CD4-positive, alpha-beta memory T cell (primary cell): ENCODE data around the gene KLHL33. TPM values are rescaled to one million over a fixed set of nuclear protein-coding genes. Genes with fewer than 3 reads are reported as not detected.

Experiments
- CTCF ChIA-PET: fragments of 350-600 bp; sonication (Branson Sonifier 250); formaldehyde crosslinking; loops from one replicate; lab custom pipeline; 2021; ENCODE audit warnings: inconsistent platforms; ENCODE audit not compliant: partially characterized antibody; lab: Charles Lee
- POLR2A ChIA-PET: fragments of 350-600 bp; sonication (Branson Sonifier 250); formaldehyde crosslinking; loops from one replicate; lab custom pipeline; 2021; ENCODE audit not compliant: partially characterized antibody; lab: Charles Lee
- DNase-seq, 5 donors: peaks; one replicate each; pipeline versions ENCODE4 v3.0.0 to v3.0.0-alpha.2; 2020 to 2022; ENCODE audit warnings: mixed read lengths in 1 of 5
- H3K27ac ChIP-seq: one replicate; pipeline ENCODE4 v1.7.0; 2013; ENCODE audit warnings: low read depth, low read length
- H3K27me3 ChIP-seq: 2 replicates; pipeline ENCODE4 v1.7.0; 2013; ENCODE audit warnings: mild to moderate bottlenecking, low read length, moderate library complexity; ENCODE audit not compliant: insufficient read depth
- H3K36me3 ChIP-seq: 2 replicates; pipeline ENCODE4 v1.7.0; 2013; ENCODE audit warnings: mild to moderate bottlenecking, low read length, moderate library complexity; ENCODE audit not compliant: insufficient read depth
- H3K4me1 ChIP-seq: 2 replicates; pipeline ENCODE4 v1.7.0; 2013; ENCODE audit warnings: mild to moderate bottlenecking, low read length, moderate library complexity; ENCODE audit not compliant: insufficient read depth
- H3K4me3 ChIP-seq, 2 donors: one replicate each; pipeline ENCODE4 v1.7.0; 2013; ENCODE audit warnings: low read length in 2 of 2, mild to moderate bottlenecking in 1 of 2
- H3K9me3 ChIP-seq, 2 donors: one replicate each; pipeline ENCODE4 v1.7.0; 2013; ENCODE audit warnings: low read length in 2 of 2, control low read depth in 1 of 2; ENCODE audit not compliant: control insufficient read depth in 1 of 2
- H3K27ac Mint-ChIP-seq, 7 donors: one replicate each; pipeline ENCODE4 v1.8.0; 2020 to 2021; ENCODE audit warnings: mixed read lengths in 7 of 7, mild to moderate bottlenecking in 6 of 7, inconsistent platforms in 3 of 7, moderate library complexity in 3 of 7
- H3K27me3 Mint-ChIP-seq, 2 donors: one replicate each; pipeline ENCODE4 v1.8.0; 2020 to 2021; ENCODE audit warnings: mixed read lengths in 2 of 2
- H3K36me3 Mint-ChIP-seq, 2 donors: one replicate each; pipeline ENCODE4 v1.8.0; 2020 to 2021; ENCODE audit warnings: mixed read lengths in 2 of 2, inconsistent platforms in 1 of 2, mild to moderate bottlenecking in 1 of 2
- H3K4me1 Mint-ChIP-seq, 4 donors: one replicate each; pipeline ENCODE4 v1.8.0; 2020 to 2021; ENCODE audit warnings: mixed read lengths in 4 of 4, mild to moderate bottlenecking in 1 of 4
- H3K4me3 Mint-ChIP-seq, 8 donors: one replicate each; pipeline ENCODE4 v1.8.0; 2020 to 2021; ENCODE audit warnings: mixed read lengths in 8 of 8, mild to moderate bottlenecking in 7 of 8, moderate library complexity in 6 of 8, inconsistent platforms in 3 of 8
- H3K9me3 Mint-ChIP-seq, 8 donors: one replicate each; pipeline ENCODE4 v1.8.0; 2020 to 2021; ENCODE audit warnings: mixed read lengths in 8 of 8, mild to moderate bottlenecking in 5 of 8, inconsistent platforms in 3 of 8, moderate library complexity in 1 of 8
- intact Hi-C: fragments of 100-400 bp; cut with micrococcal nuclease; formaldehyde crosslinking; loops from one replicate; pipeline ENCODE4 v1.15.1; 2023
- polyA plus RNA-seq, 2 donors: library from polyadenylated mRNA; unstranded; fragments of 300-500 nt; fragmentation: Illumina TruSeq; gene quantifications; one replicate each; pipeline ENCODE4 v1.2.3, GENCODE V29; 2021
- total RNA-seq, 2 experiments: library from RNA; stranded (reverse); gene quantifications; one replicate each; pipeline ENCODE4 v1.2.3, GENCODE V29; 2021

The KLHL33 gene
- total and polyA plus RNA-seq, 4 experiments from 2014 or later, result 0.14 to 0.15 TPM; not detected in 2

GRCh38 chr14:20417250-20418186 is 18.4 kb downstream of the KLHL33 start:
- Mint-ChIP-seq H3K9me3 (no peaks in the 10 kb centered on the region), H3K27me3 (no peaks in the 10 kb centered on the region), H3K27ac (peak overlapping the region in 1 of 7 donors; percentile 13), H3K4me3 (no peak overlapping the region), H3K4me1 (peaks cover 10 to 25% (median 18%) of the 10 kb centered on the region in 4 donors), H3K36me3 (peaks cover 0 to 3% of the 10 kb centered on the region in 2 donors)
- CTCF ChIA-PET, result interaction anchor here (0.7 to 2.5 kb wide), 9 partner anchors 12 to 196 kb away, joined by 3 to 10 read pairs (median 3); no protein-coding TSS in a partner anchor
- peaks cover 19% of the 10 kb centered on the region for H3K4me1 ChIP-seq
- no peak for DNase-seq
- H3K9me3 ChIP-seq, result no peaks in the 10 kb centered on the region
- no peaks in the 10 kb centered on the region for H3K27me3 ChIP-seq
- no peak overlapping the region for H3K4me3 ChIP-seq
- intact Hi-C loops, result no loop called here
- POLR2A ChIA-PET, result no interaction called here
- no peaks in the 10 kb centered on the region for H3K36me3 ChIP-seq
- H3K27ac ChIP-seq, result no peak overlapping the region

DNA sequence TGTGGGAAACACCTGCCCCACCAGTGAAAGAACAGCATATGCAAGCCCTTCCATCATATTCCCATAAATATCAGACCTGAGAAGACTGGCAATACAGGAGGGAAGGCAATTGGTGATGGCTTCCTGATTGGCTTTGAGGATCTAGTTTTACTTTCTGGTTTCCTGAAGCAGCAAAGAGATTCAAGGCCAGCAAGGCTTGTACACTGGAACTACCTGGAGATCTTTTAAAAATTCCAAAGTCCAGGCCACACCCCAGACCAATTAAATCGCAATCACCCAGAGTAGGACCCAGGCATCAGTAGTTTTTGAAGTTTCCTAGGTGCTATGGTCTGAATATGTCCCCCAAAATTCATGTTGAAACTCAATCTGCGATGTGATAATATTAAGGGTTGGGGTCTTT is 19.7 kb downstream of the KLHL33 start:
- H3K4me3 Mint-ChIP-seq, result no peak overlapping the region
- Histone ChIP-seq H3K4me3 (no peak overlapping the region), H3K4me1 (peaks cover 31% of the 10 kb centered on the region), H3K36me3 (no peaks in the 10 kb centered on the region), H3K27me3 (no peaks in the 10 kb centered on the region), H3K27ac (no peak overlapping the region), H3K9me3 (no peaks in the 10 kb centered on the region)
- H3K4me1 Mint-ChIP-seq, result peaks cover 19 to 35% (median 27%) of the 10 kb centered on the region in 4 donors
- H3K27ac Mint-ChIP-seq, result peak overlapping the region in 3 of 7 donors; percentile 19 to 68 (median 43)
- intact Hi-C loops, result no loop called here
- ChIA-PET CTCF (interaction anchor here (0.7 to 3.9 kb wide), 40 partner anchors 8 to 247 kb away, joined by 3 to 68 read pairs (median 7); partner anchors contain the start of genes APEX1, OSGEP, PARP2 and PIP4P1), POLR2A (interaction anchor here (0.8 to 4.4 kb wide), 6 partner anchors 9 to 194 kb away, joined by 3 to 33 read pairs (median 5); partner anchors contain the start of genes APEX1, OSGEP and PIP4P1)
- H3K36me3 Mint-ChIP-seq, result peaks cover 0 to 8% of the 10 kb centered on the region in 2 donors
- H3K9me3 Mint-ChIP-seq, result no peaks in the 10 kb centered on the region
- no peaks in the 10 kb centered on the region for H3K27me3 Mint-ChIP-seq
- no peak for DNase-seq

- CTCF ChIA-PET, result interaction anchor here (0.7 to 3.9 kb wide), 44 partner anchors 8 to 365 kb away, joined by 3 to 68 read pairs (median 6); partner anchors contain the start of genes APEX1, OSGEP, PARP2 and PIP4P1
- Mint-ChIP-seq H3K4me3 (peak overlapping the region in 3 of 8 donors; percentile 14 to 63 (median 26)), H3K27ac (peak overlapping the region in 5 of 7 donors; percentile 11 to 68 (median 19)), H3K27me3 (no peaks in the 10 kb centered on the region), H3K4me1 (peaks cover 22 to 39% (median 30%) of the 10 kb centered on the region in 4 donors), H3K36me3 (peaks cover 0 to 8% of the 10 kb centered on the region in 2 donors), H3K9me3 (no peaks in the 10 kb centered on the region)
- no peak overlapping the region for H3K27ac ChIP-seq
- H3K27me3 ChIP-seq, result no peaks in the 10 kb centered on the region
- POLR2A ChIA-PET, result interaction anchor here (0.8 to 4.4 kb wide), 10 partner anchors 9 to 265 kb away, joined by 3 to 34 read pairs (median 5); partner anchors contain the start of genes APEX1, OSGEP, PARP2 and PIP4P1
- H3K4me1 ChIP-seq, result peaks cover 36% of the 10 kb centered on the region
- no peaks in the 10 kb centered on the region for H3K36me3 ChIP-seq
- intact Hi-C loops, result loop anchor here (1.0 to 2.0 kb wide), 3 partner anchors 88 to 194 kb away; no protein-coding TSS in a partner anchor
- H3K4me3 ChIP-seq, result no peak overlapping the region
- peak; percentile 50 to 59 (median 56) for DNase-seq
- no peaks in the 10 kb centered on the region for H3K9me3 ChIP-seq
These were observed 20.2 kb downstream of the KLHL33 start for GRCh38 chr14:20415782-20416206.

DNA sequence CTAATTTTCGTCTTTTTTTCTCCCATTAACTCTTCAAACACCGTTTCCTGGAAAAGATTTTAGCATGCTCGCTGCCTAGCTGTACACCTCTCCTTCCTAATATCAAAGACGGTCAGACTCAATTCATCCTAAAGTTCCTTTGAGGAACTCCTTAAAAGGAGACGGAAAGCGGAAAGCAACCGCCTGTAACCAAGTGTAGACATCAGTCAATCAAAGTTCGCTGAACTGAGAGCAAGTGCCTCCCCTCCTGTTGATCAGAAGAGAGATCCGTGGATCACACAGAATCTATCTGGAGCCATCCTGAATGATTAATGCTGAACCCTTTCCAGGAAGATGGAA is 22.3 kb downstream of the KLHL33 start:
- H3K27me3 Mint-ChIP-seq, result no peaks in the 10 kb centered on the region
- H3K4me3 Mint-ChIP-seq, result peak overlapping the region; percentile 92 to 100 (median 99)
- POLR2A ChIA-PET, result interaction anchor here (0.7 to 4.4 kb wide), 18 partner anchors 8 to 270 kb away, joined by 3 to 34 read pairs (median 4); partner anchors contain the start of genes APEX1, CCNB1IP1, OSGEP and PARP2

DNA sequence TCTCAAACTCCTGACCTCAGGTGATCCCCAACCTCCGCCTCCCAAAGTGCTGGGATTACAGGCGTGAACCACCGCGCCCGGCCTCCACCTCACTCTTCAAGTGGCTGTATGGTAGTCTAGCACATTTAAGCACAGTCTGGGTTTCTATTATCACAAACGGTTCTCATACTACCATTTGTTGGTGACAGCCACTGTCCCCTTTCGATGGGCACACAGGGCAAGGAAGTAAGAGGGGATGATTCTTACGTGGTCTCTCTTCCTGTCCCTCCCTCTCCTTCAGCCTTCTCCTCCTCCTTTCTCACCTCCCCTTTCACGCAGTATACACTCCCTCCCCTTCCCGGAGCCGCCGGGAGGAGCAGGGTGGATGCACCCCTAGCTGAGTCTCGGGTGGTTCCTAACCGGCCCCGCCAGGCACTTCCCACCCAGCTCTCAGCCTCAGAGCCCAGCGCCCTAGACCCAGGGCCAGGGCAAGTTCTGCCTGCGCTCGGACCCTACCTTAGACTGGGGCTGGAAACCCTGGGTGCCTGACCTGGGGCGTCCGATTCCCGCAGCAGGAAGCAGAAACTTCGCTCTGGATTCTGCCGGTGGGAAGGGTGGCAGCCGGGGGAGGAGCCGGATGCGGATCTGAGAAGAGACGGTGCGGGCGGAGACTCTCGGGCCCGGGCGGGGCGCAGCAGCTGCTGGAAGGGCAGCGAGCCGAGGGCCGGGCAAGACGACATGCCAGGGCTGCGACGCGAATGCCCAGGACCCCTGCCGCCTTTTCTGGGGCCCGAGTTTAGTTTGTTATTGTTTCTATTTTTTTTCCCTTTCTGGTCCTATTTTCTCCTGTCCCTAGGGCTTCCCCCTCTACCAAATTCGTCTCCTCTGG is 22.9 kb downstream of the KLHL33 start, which contains the start of gene TEP1:
TSS of gene TEP1 (minus strand) at position 626 of the 868 bp plus-strand sequence. CDS start 5,062 bp downstream, outside the sequence.
- peak; percentile 56 to 75 (median 65) for DNase-seq
- Mint-ChIP-seq H3K4me1 (peaks cover 32 to 53% (median 42%) of the 10 kb centered on the region in 4 donors), H3K36me3 (peaks cover 2 to 16% of the 10 kb centered on the region in 2 donors), H3K4me3 (peak within 1 kb of the TSS; percentile 92 to 100 (median 99)), H3K27me3 (no peaks in the 10 kb centered on the region), H3K27ac (peak within 1 kb of the TSS; percentile 91 to 99 (median 96)), H3K9me3 (no peaks in the 10 kb centered on the region)
- Histone ChIP-seq H3K9me3 (no peaks in the 10 kb centered on the region), H3K27me3 (no peaks in the 10 kb centered on the region), H3K27ac (peak within 1 kb of the TSS; percentile 85), H3K36me3 (peaks cover 3% of the 10 kb centered on the region), H3K4me1 (peaks cover 38% of the 10 kb centered on the region), H3K4me3 (peak within 1 kb of the TSS; percentile 73 to 79)
- intact Hi-C loops, result loop anchor here (1.0 kb wide), 3 partner anchors 42 to 269 kb away; partner anchors contain the start of genes APEX1 and PARP2
- ChIA-PET CTCF (interaction anchor here (0.6 to 3.9 kb wide), 15 partner anchors 9 to 277 kb away, joined by 3 to 68 read pairs (median 12); partner anchors contain the start of genes APEX1, PARP2 and PIP4P1), POLR2A (interaction anchor here (0.8 to 4.4 kb wide), 20 partner anchors 8 to 270 kb away, joined by 3 to 34 read pairs (median 4); partner anchors contain the start of genes APEX1, CCNB1IP1, OSGEP and PARP2)

More for the DNA sequence above, 22.3 kb downstream of the KLHL33 start:
- peaks cover 0 to 12% of the 10 kb centered on the region in 2 donors for H3K36me3 Mint-ChIP-seq
- peak in 4 of 5 donors; percentile 16 to 27 (median 26) for DNase-seq
- no peaks in the 10 kb centered on the region for H3K36me3 ChIP-seq
- H3K27ac Mint-ChIP-seq, result peak overlapping the region; percentile 91 to 99 (median 96)
- H3K9me3 ChIP-seq, result no peaks in the 10 kb centered on the region
- H3K4me1 ChIP-seq, result peaks cover 38% of the 10 kb centered on the region
- peaks cover 29 to 49% (median 39%) of the 10 kb centered on the region in 4 donors for H3K4me1 Mint-ChIP-seq
- CTCF ChIA-PET, result interaction anchor here (0.8 to 3.9 kb wide), 21 partner anchors 10 to 277 kb away, joined by 3 to 68 read pairs (median 8); partner anchors contain the start of genes APEX1, PARP2 and PIP4P1
- H3K27me3 ChIP-seq, result no peaks in the 10 kb centered on the region
- peak overlapping the region; percentile 73 to 79 for H3K4me3 ChIP-seq
- no peaks in the 10 kb centered on the region for H3K9me3 Mint-ChIP-seq
- intact Hi-C loops, result loop anchor here (1.0 to 2.0 kb wide), 4 partner anchors 42 to 269 kb away; partner anchors contain the start of genes APEX1 and PARP2
- H3K27ac ChIP-seq, result peak overlapping the region; percentile 85
